ENCODE data around the gene SMCO3. TPM values are rescaled to one million over a fixed set of nuclear protein-coding genes. Genes with fewer than 3 reads are reported as not detected.

Gene SMCO3
- total RNA-seq (not detected), total RNA-seq (0 to 0.08 (median 0) reads per million in 172 experiments)
- polyA plus RNA-seq (2013, experiment 1 of 2), result 0.08 TPM
- 0.10 TPM for polyA plus RNA-seq (2013, experiment 2 of 2)

DNA sequence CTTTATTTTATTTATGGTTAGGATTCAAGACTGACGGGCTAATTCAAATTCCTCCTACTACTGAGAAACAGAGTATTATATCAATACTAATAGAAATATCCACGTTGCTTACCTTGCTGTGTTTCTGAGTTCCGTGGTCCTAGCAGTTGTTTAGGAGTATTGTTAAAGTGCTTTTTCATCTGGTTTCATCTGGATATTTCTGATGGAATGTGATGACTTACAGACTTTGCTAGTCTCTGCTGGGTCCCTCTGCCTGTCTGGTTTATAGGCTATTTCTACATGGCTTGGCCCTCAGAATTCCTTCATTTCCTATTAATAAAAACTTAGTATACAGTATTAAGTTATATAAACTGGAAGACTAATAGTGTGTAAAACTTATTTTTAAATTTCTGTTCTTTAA is at the start of gene SMCO3:
SMCO3 (minus strand) TSS at position 169 of the 400 bp plus-strand sequence. CDS start 7,502 bp downstream, outside the sequence.
- intact Hi-C loops (cut with DNase I, micrococcal nuclease), result no loop called here
- Mint-ChIP-seq H3K4me1 (ENCODE audit: low read depth) (peaks cover 16% of the 10 kb centered on the region), H3K27me3 (peaks cover 6% of the 10 kb centered on the region), H3K4me3 (no peak within 1 kb of the TSS), H3K27ac (no peak within 1 kb of the TSS), H3K36me3 (ENCODE audit: low read depth) (no peaks in the 10 kb centered on the region), H3K9me3 (no peaks in the 10 kb centered on the region)
- ChIA-PET CTCF (interaction anchor here (0.8 kb wide), 1 partner anchor 11 kb away, joined by 3 read pairs; the partner anchor contains the start of genes C12orf60 and WBP11), POLR2A (interaction anchor here (1.3 kb wide), 1 partner anchor 11 kb away, joined by 4 read pairs; no protein-coding TSS in a partner anchor)
- no peaks in the 10 kb centered on the region for H3K4me1 ChIP-seq (ENCODE audit: insufficient read depth, low read length)
- no peak within 1 kb of the TSS for H3K27ac ChIP-seq (ENCODE audit: low read depth in 1 of 2, low read length in 2 of 2)
- no peak within 1 kb of the TSS for H3K4me3 ChIP-seq (ENCODE audit: low read length)
- DNase-seq (no peak), ATAC-seq (ENCODE audit: poor library complexity) (no peak)
- no peaks in the 10 kb centered on the region for H3K27me3 ChIP-seq (ENCODE audit: control insufficient read depth in 1 of 2, insufficient read depth in 2 of 2, low read length in 2 of 2)
- TF ChIP-seq, protein P1, sequence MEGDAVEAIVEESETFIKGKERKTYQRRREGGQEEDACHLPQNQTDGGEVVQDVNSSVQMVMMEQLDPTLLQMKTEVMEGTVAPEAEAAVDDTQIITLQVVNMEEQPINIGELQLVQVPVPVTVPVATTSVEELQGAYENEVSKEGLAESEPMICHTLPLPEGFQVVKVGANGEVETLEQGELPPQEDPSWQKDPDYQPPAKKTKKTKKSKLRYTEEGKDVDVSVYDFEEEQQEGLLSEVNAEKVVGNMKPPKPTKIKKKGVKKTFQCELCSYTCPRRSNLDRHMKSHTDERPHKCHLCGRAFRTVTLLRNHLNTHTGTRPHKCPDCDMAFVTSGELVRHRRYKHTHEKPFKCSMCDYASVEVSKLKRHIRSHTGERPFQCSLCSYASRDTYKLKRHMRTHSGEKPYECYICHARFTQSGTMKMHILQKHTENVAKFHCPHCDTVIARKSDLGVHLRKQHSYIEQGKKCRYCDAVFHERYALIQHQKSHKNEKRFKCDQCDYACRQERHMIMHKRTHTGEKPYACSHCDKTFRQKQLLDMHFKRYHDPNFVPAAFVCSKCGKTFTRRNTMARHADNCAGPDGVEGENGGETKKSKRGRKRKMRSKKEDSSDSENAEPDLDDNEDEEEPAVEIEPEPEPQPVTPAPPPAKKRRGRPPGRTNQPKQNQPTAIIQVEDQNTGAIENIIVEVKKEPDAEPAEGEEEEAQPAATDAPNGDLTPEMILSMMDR (IDR thresholded peaks at IDR 0.05), result no peak
- H3K36me3 ChIP-seq (ENCODE audit: insufficient read depth, low read length), result no peaks in the 10 kb centered on the region
- H3K9me3 ChIP-seq (ENCODE audit: control insufficient read depth in 1 of 2, insufficient read depth in 1 of 2, low read length in 2 of 2), result peaks cover 0 to 3% of the 10 kb centered on the region in 2 experiments

DNA sequence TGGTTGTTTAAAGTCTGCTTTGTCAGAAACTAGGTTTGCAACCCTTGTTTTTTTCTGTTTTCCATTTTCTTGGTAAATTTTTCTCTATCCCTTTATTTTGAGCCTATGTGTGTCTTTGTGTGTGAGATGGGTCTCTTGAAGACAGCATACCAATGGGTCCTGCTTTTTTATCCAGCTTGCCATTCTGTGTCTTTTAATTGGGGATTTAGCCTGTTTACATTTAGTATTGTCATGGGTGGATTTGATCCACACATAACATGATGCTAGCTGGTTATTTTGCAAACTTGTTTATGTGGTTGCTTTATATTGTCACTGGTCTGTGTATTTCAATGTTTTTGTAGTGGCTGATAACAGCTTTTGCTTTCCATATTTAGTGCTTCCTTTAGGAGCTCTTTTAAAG is 46.5 kb upstream of the SMCO3 start:
- Histone ChIP-seq H3K4me1 (ENCODE audit: insufficient read depth, low read length) (no peaks in the 10 kb centered on the region), H3K27ac (ENCODE audit: low read depth in 1 of 2, low read length in 2 of 2) (no peak overlapping the region), H3K27me3 (ENCODE audit: control insufficient read depth in 1 of 2, insufficient read depth in 2 of 2, low read length in 2 of 2) (no peaks in the 10 kb centered on the region), H3K4me3 (ENCODE audit: low read length) (no peak overlapping the region), H3K9me3 (ENCODE audit: control insufficient read depth in 1 of 2, insufficient read depth in 1 of 2, low read length in 2 of 2) (peaks cover 8% of the 10 kb centered on the region in 2 experiments), H3K36me3 (ENCODE audit: insufficient read depth, low read length) (no peaks in the 10 kb centered on the region)
- no peak for ATAC-seq (ENCODE audit: poor library complexity)
- POLR2A ChIA-PET, result no interaction called here
- Mint-ChIP-seq H3K4me1 (ENCODE audit: low read depth) (no peaks in the 10 kb centered on the region), H3K4me3 (no peak overlapping the region), H3K27me3 (no peaks in the 10 kb centered on the region), H3K9me3 (peaks cover 11% of the 10 kb centered on the region), H3K27ac (no peak overlapping the region), H3K36me3 (ENCODE audit: low read depth) (peaks cover 17% of the 10 kb centered on the region)
- CTCF ChIA-PET, result no interaction called here
- no peak for DNase-seq
- TF ChIP-seq, protein P1 (IDR thresholded peaks at IDR 0.05), result no peak
- intact Hi-C loops (cut with DNase I, micrococcal nuclease), result no loop called here

DNA sequence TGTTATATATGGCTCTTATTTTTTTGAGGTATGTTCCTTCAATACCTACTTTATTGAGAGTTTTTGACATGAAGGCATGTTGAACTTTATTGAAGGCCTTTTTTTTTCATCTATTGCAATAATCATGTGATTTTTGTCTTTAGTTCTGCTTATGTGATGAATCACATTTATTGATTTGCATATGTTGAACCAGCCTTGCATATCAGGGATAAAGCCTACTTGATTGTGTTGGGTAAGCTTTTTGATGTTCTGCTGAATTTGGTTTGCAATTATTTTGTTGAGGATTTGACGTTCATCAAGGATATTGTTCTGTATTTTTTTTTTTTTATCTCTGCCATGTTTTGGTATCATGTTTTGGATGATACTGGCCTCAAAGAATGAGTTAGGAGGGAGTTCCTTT is 44.5 kb upstream of the SMCO3 start:
- H3K27me3 ChIP-seq (ENCODE audit: control insufficient read depth in 1 of 2, insufficient read depth in 2 of 2, low read length in 2 of 2), result no peaks in the 10 kb centered on the region
- intact Hi-C loops (cut with DNase I, micrococcal nuclease), result no loop called here
- DNase-seq (no peak), ATAC-seq (ENCODE audit: poor library complexity) (no peak)
- POLR2A ChIA-PET, result interaction anchor here (1.3 kb wide), 1 partner anchor 11 kb away, joined by 3 read pairs; no protein-coding TSS in a partner anchor
- no peak overlapping the region for H3K4me3 ChIP-seq (ENCODE audit: low read length)
- H3K4me1 Mint-ChIP-seq (ENCODE audit: low read depth), result no peaks in the 10 kb centered on the region
- H3K27ac ChIP-seq (ENCODE audit: low read depth in 1 of 2, low read length in 2 of 2), result no peak overlapping the region
- H3K4me3 Mint-ChIP-seq, result no peak overlapping the region
- TF ChIP-seq, protein P1 (IDR thresholded peaks at IDR 0.05), result no peak
- H3K36me3 Mint-ChIP-seq (ENCODE audit: low read depth), result peaks cover 17% of the 10 kb centered on the region
- no peak overlapping the region for H3K27ac Mint-ChIP-seq
- H3K27me3 Mint-ChIP-seq, result no peaks in the 10 kb centered on the region
- peaks cover 11% of the 10 kb centered on the region for H3K9me3 Mint-ChIP-seq
- H3K36me3 ChIP-seq (ENCODE audit: insufficient read depth, low read length), result no peaks in the 10 kb centered on the region
- CTCF ChIA-PET, result no interaction called here
- H3K4me1 ChIP-seq (ENCODE audit: insufficient read depth, low read length), result no peaks in the 10 kb centered on the region
- H3K9me3 ChIP-seq (ENCODE audit: control insufficient read depth in 1 of 2, insufficient read depth in 1 of 2, low read length in 2 of 2), result peaks cover 8% of the 10 kb centered on the region in 2 experiments
